ENCODE results near the gene LRRC32.

- no peak for TF ChIP-seq POLR2AphosphoS5 (IDR thresholded peaks at IDR 0.05)
- no peak for TF ChIP-seq CTCF (IDR thresholded peaks at IDR 0.05)
- TF ChIP-seq POLR2A (IDR thresholded peaks at IDR 0.05), result no peak
- no peak for TF ChIP-seq EP300 (IDR thresholded peaks at IDR 0.05)
Measured at GRCh38 chr11:76700177-76701100, 29.9 kb upstream of the LRRC32 start.

Data from sigmoid colon (tissue), 4 donors.